ENCODE results near the gene AK9. TPM values are rescaled to one million over a fixed set of nuclear protein-coding genes. Genes with fewer than 3 reads are reported as not detected.

Gene AK9
- polyA plus RNA-seq, 1 of the 3 experiments (the other 2 are of a cell fraction): 0.76 TPM

DNA sequence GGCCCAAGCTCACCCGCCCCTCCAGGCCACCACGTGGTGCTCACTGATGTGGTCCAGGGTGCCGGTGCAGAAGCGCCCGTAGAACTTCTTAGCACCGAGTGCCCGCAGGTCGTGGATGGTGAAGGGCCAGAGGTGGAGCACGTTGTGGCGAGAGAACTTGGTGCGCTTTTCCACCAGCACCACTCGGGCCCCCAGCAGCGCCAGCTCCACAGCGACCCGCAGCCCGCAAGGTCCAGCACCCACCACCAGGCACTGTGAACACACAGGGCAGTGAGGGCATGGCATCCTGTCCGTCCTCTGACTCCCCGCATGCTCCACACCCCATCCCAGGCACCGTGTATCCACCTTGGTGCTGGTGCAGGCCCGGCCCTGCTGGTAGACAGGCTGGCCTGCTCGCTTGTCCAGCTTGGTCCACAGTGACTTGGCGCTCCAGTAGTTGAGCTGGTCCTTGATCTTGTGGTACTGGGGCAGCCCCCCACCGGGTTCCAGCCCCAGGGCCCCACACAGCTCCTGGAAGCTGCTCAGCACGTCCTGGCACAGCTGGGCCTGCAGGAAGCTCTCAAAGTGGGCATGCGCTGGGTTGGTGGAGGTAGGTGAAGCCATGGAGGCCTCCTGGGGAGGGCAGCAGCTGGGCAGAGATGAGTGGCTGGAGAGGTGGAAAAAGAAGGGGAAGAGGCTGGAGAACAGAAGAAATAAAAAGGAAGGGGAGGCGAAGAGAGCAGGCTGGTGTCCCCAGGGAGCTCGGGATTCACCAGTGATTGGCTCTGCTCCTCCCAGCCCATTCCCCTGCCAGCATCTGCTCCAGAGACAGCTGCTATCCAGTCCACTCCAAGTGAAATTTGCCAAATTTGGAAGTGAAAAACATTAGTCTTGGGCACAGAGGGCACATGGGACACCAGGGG is 237.2 kb downstream of the AK9 start:
- Histone ChIP-seq H3K9me2 (no peaks in the 10 kb centered on the region), H4K20me1 (ENCODE audit: insufficient read depth) (no peaks in the 10 kb centered on the region), H2AFZ (ENCODE audit: low read depth) (no peak overlapping the region), H3K9ac (peak overlapping the region; percentile 92), H3K4me1 (ENCODE audit: control insufficient read depth in 1 of 2, insufficient read depth in 2 of 2, low read depth in 1 of 2, low read length in 1 of 2) (peaks cover 0 to 25% of the 10 kb centered on the region in 2 experiments; a peak in 3 of 4 replicates), H3K36me3 (replicated peaks in 1 of 2; ENCODE audit: control insufficient read depth in 1 of 2, insufficient read depth in 2 of 2, low read length in 1 of 2) (peaks cover 10 to 17% of the 10 kb centered on the region in 2 experiments), H3K4me2 (peak overlapping the region; percentile 95), H3K4me3 (ENCODE audit: low read depth in 2 of 2, low read length in 1 of 2) (peak overlapping the region; percentile 80 to 97), H3K9me3 (no peaks in the 10 kb centered on the region), H3K27me3 (ENCODE audit: insufficient read depth) (no peaks in the 10 kb centered on the region), H3F3A (replicated peaks; ENCODE audit: insufficient read depth) (peaks cover 8% of the 10 kb centered on the region), H3K27ac (ENCODE audit: low read depth in 2 of 2, low read length in 1 of 2) (peak overlapping the region; percentile 18 to 90; a peak in 2 of 4 replicates), H3K79me2 (ENCODE audit: insufficient read depth) (peaks cover 31% of the 10 kb centered on the region; the same call in 1 of the 2 replicates)
- DNase-seq: peak; percentile 66
- ChIA-PET CTCF (interaction anchor here (0.7 to 5.9 kb wide), 6 partner anchors 9 to 266 kb away, joined by 3 to 47 read pairs (median 4); partner anchors contain the start of genes CD164, PPIL6 and SMPD2), POLR2A (interaction anchor here (1.2 to 4.6 kb wide), 2 partner anchors 9 to 12 kb away, joined by 4 to 43 read pairs; partner anchors contain the start of genes PPIL6 and SMPD2)
- WGBS (ENCODE audit: low lambda C conversion rate): 85% methylated on average over 3 of the region's 27 CpGs
- no peak for TF ChIP-seq MXI1 (IDR thresholded peaks at IDR 0.05; ENCODE audit: low read depth, low read length)
- TF ChIP-seq, protein P1, sequence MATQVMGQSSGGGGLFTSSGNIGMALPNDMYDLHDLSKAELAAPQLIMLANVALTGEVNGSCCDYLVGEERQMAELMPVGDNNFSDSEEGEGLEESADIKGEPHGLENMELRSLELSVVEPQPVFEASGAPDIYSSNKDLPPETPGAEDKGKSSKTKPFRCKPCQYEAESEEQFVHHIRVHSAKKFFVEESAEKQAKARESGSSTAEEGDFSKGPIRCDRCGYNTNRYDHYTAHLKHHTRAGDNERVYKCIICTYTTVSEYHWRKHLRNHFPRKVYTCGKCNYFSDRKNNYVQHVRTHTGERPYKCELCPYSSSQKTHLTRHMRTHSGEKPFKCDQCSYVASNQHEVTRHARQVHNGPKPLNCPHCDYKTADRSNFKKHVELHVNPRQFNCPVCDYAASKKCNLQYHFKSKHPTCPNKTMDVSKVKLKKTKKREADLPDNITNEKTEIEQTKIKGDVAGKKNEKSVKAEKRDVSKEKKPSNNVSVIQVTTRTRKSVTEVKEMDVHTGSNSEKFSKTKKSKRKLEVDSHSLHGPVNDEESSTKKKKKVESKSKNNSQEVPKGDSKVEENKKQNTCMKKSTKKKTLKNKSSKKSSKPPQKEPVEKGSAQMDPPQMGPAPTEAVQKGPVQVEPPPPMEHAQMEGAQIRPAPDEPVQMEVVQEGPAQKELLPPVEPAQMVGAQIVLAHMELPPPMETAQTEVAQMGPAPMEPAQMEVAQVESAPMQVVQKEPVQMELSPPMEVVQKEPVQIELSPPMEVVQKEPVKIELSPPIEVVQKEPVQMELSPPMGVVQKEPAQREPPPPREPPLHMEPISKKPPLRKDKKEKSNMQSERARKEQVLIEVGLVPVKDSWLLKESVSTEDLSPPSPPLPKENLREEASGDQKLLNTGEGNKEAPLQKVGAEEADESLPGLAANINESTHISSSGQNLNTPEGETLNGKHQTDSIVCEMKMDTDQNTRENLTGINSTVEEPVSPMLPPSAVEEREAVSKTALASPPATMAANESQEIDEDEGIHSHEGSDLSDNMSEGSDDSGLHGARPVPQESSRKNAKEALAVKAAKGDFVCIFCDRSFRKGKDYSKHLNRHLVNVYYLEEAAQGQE (IDR thresholded peaks at IDR 0.05; ENCODE audit: low read depth, low read length): no peak
- no peak for TF ChIP-seq TEAD4 (IDR thresholded peaks at IDR 0.05; ENCODE audit: borderline replicate concordance, insufficient read depth)
- TF ChIP-seq, protein P2, sequence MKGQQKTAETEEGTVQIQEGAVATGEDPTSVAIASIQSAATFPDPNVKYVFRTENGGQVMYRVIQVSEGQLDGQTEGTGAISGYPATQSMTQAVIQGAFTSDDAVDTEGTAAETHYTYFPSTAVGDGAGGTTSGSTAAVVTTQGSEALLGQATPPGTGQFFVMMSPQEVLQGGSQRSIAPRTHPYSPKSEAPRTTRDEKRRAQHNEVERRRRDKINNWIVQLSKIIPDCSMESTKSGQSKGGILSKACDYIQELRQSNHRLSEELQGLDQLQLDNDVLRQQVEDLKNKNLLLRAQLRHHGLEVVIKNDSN (IDR thresholded peaks at IDR 0.05; ENCODE audit: borderline replicate concordance, low read depth): no peak

GRCh38 chr6:109453156-109453555 is 237.8 kb downstream of the AK9 start:
- Histone ChIP-seq H3K9me2 (no peaks in the 10 kb centered on the region), H4K20me1 (ENCODE audit: insufficient read depth) (no peaks in the 10 kb centered on the region), H3K4me1 (ENCODE audit: control insufficient read depth in 1 of 2, insufficient read depth in 2 of 2, low read depth in 1 of 2, low read length in 1 of 2) (peaks cover 0 to 25% of the 10 kb centered on the region in 2 experiments; a peak in 3 of 4 replicates), H3K27me3 (ENCODE audit: insufficient read depth) (no peaks in the 10 kb centered on the region), H3K4me3 (ENCODE audit: low read depth in 2 of 2, low read length in 1 of 2) (no peak overlapping the region), H3K4me2 (no peak overlapping the region), H3K36me3 (replicated peaks in 1 of 2; ENCODE audit: control insufficient read depth in 1 of 2, insufficient read depth in 2 of 2, low read length in 1 of 2) (peaks cover 10 to 20% of the 10 kb centered on the region in 2 experiments), H3K79me2 (ENCODE audit: insufficient read depth) (peaks cover 31% of the 10 kb centered on the region; the same call in 1 of the 2 replicates), H3K9ac (no peak overlapping the region), H3K27ac (ENCODE audit: low read depth in 2 of 2, low read length in 1 of 2) (no peak overlapping the region), H2AFZ (ENCODE audit: low read depth) (no peak overlapping the region), H3F3A (replicated peaks; ENCODE audit: insufficient read depth) (peaks cover 8% of the 10 kb centered on the region), H3K9me3 (no peaks in the 10 kb centered on the region)
- ChIA-PET CTCF (interaction anchor here (0.7 to 5.9 kb wide), 3 partner anchors 11 to 33 kb away, joined by 3 to 47 read pairs (median 3); partner anchors contain the start of genes PPIL6 and SMPD2), POLR2A (interaction anchor here (4.6 kb wide), 1 partner anchor 11 kb away, joined by 43 read pairs; the partner anchor contains the start of genes PPIL6 and SMPD2)
- DNase-seq: no peak
- 57% methylated on average over 1 of the region's 2 CpGs for WGBS (ENCODE audit: low lambda C conversion rate)
- TF ChIP-seq SIN3A (IDR thresholded peaks at IDR 0.05; ENCODE audit: borderline replicate concordance, low read depth, low read length) (no peak), TEAD4 (IDR thresholded peaks at IDR 0.05; ENCODE audit: borderline replicate concordance, insufficient read depth) (no peak)
